Measurements from ENCODE around the gene MARF1. TPM values are rescaled to one million over a fixed set of nuclear protein-coding genes. Genes with fewer than 3 reads are reported as not detected.
"Not testable (repeated sequence)": the region's sequence is repeated elsewhere in the genome, so short reads cannot be mapped to it uniquely, and the experiment has no call there.

Gene MARF1
- total RNA-seq, 1 donor from 2014 or later = 19.8 TPM

- Histone ChIP-seq H3K4me3 (ENCODE audit: low read depth, low read length) (no peak overlapping the region), H3K36me3 (ENCODE audit: control insufficient read depth, insufficient read depth, low read length) (no peaks in the 10 kb centered on the region), H3K27me3 (ENCODE audit: control insufficient read depth, insufficient read depth, low read length) (no peaks in the 10 kb centered on the region)
- no peak for TF ChIP-seq CTCF (IDR thresholded peaks at IDR 0.05; ENCODE audit: insufficient read depth, low read length, poor library complexity, severe bottlenecking)
- DNase-seq (ENCODE audit: low read depth) = no peak
Observed at GRCh38 chr16:15686287-15686686, 43.3 kb upstream of the MARF1 start.

GRCh38 chr16:15682105-15682570 is 39.2 kb upstream of the MARF1 start:
- Histone ChIP-seq H3K36me3 (ENCODE audit: control insufficient read depth, insufficient read depth, low read length) (no peaks in the 10 kb centered on the region), H3K4me3 (ENCODE audit: low read depth, low read length) (no peak overlapping the region), H3K27me3 (ENCODE audit: control insufficient read depth, insufficient read depth, low read length) (no peaks in the 10 kb centered on the region)
- DNase-seq (ENCODE audit: low read depth) = peak; percentile 42
- peak; percentile 64 for TF ChIP-seq CTCF (IDR thresholded peaks at IDR 0.05; ENCODE audit: insufficient read depth, low read length, poor library complexity, severe bottlenecking)

GRCh38 chr16:15677447-15677846 is 34.5 kb upstream of the MARF1 start:
- DNase-seq (ENCODE audit: low read depth) = no peak

GRCh38 chr16:15676506-15676905 is 33.6 kb upstream of the MARF1 start:
- Histone ChIP-seq H3K27me3 (ENCODE audit: control insufficient read depth, insufficient read depth, low read length) (no peaks in the 10 kb centered on the region), H3K4me3 (ENCODE audit: low read depth, low read length) (no peak overlapping the region), H3K36me3 (ENCODE audit: control insufficient read depth, insufficient read depth, low read length) (no peaks in the 10 kb centered on the region)
- TF ChIP-seq CTCF (IDR thresholded peaks at IDR 0.05; ENCODE audit: insufficient read depth, low read length, poor library complexity, severe bottlenecking) = no peak
- DNase-seq (ENCODE audit: low read depth) = no peak

More at GRCh38 chr16:15677447-15677846, 34.5 kb upstream of the MARF1 start:
- Histone ChIP-seq H3K4me3 (ENCODE audit: low read depth, low read length) (no peak overlapping the region), H3K36me3 (ENCODE audit: control insufficient read depth, insufficient read depth, low read length) (no peaks in the 10 kb centered on the region), H3K27me3 (ENCODE audit: control insufficient read depth, insufficient read depth, low read length) (no peaks in the 10 kb centered on the region)
- TF ChIP-seq CTCF (IDR thresholded peaks at IDR 0.05; ENCODE audit: insufficient read depth, low read length, poor library complexity, severe bottlenecking) = no peak

- Histone ChIP-seq H3K27me3 (ENCODE audit: control insufficient read depth, insufficient read depth, low read length) (no peaks in the 10 kb centered on the region), H3K4me3 (ENCODE audit: low read depth, low read length) (no peak overlapping the region), H3K36me3 (ENCODE audit: control insufficient read depth, insufficient read depth, low read length) (peaks cover 2% of the 10 kb centered on the region)
- DNase-seq (ENCODE audit: low read depth) = no peak
- TF ChIP-seq CTCF (IDR thresholded peaks at IDR 0.05; ENCODE audit: insufficient read depth, low read length, poor library complexity, severe bottlenecking) = no peak
Observed at GRCh38 chr16:15674571-15674970, 31.6 kb upstream of the MARF1 start.

GRCh38 chr16:15672514-15673167 is 29.7 kb upstream of the MARF1 start:
- Histone ChIP-seq H3K27me3 (ENCODE audit: control insufficient read depth, insufficient read depth, low read length) (no peaks in the 10 kb centered on the region), H3K4me3 (ENCODE audit: low read depth, low read length) (no peak overlapping the region), H3K36me3 (ENCODE audit: control insufficient read depth, insufficient read depth, low read length) (peaks cover 2% of the 10 kb centered on the region)
- peak; percentile 79 for DNase-seq (ENCODE audit: low read depth)
- TF ChIP-seq CTCF (IDR thresholded peaks at IDR 0.05; ENCODE audit: insufficient read depth, low read length, poor library complexity, severe bottlenecking) = no peak

GRCh38 chr16:15672127-15672513 is 29.2 kb upstream of the MARF1 start:
- not testable (repeated sequence) for DNase-seq (ENCODE audit: low read depth); H3K36me3 ChIP-seq (ENCODE audit: control insufficient read depth, insufficient read depth, low read length); H3K4me3 ChIP-seq (ENCODE audit: low read depth, low read length); H3K27me3 ChIP-seq (ENCODE audit: control insufficient read depth, insufficient read depth, low read length)
